Naive thymus-derived CD8-positive, alpha-beta T cell (primary cell): ENCODE results near the gene KLK10. TPM values are rescaled to one million over a fixed set of nuclear protein-coding genes. Genes with fewer than 3 reads are reported as not detected.

Experiments used
- ATAC-seq, 2 donors: fragments of 150-1000 bp; cut with Tn5 transposase in 1 of 2; sonication (Bioruptor Pico), chemical (Tn5 transposase) in 1 of 2; 1 replicate in 1 of 2; 2 replicates in 1 of 2; pipeline ENCODE4 v1.10.0; 2021; ENCODE audit warnings: mild to moderate bottlenecking in 2 of 2, moderate library complexity in 2 of 2
- POLR2A ChIA-PET: fragments of 350-600 bp; sonication (Branson Sonifier 250); formaldehyde crosslinking; loops from one replicate; lab custom pipeline; 2021; ENCODE audit warnings: antibody characterized with exemption; lab: Charles Lee
- DNase-seq, 10 donors: peaks; one replicate each; pipeline versions ENCODE4 v3.0.0 to v3.0.0-alpha.2; 2020 to 2022
- H3K27ac Mint-ChIP-seq, 10 donors: one replicate each; pipeline ENCODE4 v1.8.0; 2020 to 2022; ENCODE audit warnings: mild to moderate bottlenecking in 10 of 10, mixed read lengths in 10 of 10, moderate library complexity in 4 of 10, inconsistent platforms in 1 of 10
- H3K27me3 Mint-ChIP-seq, 5 donors: one replicate each; pipeline ENCODE4 v1.8.0; 2021 to 2022; ENCODE audit warnings: mixed read lengths in 5 of 5
- H3K36me3 Mint-ChIP-seq, 3 donors: one replicate each; pipeline ENCODE4 v1.8.0; 2020 to 2022; ENCODE audit warnings: mixed read lengths in 3 of 3, mild to moderate bottlenecking in 2 of 3, inconsistent platforms in 1 of 3
- H3K4me1 Mint-ChIP-seq, 4 donors: one replicate each; pipeline ENCODE4 v1.8.0; 2021 to 2022; ENCODE audit warnings: mixed read lengths in 4 of 4
- H3K4me3 Mint-ChIP-seq, 10 donors: one replicate each; pipeline ENCODE4 v1.8.0; 2020 to 2022; ENCODE audit warnings: mild to moderate bottlenecking in 10 of 10, mixed read lengths in 10 of 10, moderate library complexity in 6 of 10, inconsistent platforms in 1 of 10
- H3K9me3 Mint-ChIP-seq, 9 donors: one replicate each; pipeline ENCODE4 v1.8.0; 2020 to 2022; ENCODE audit warnings: mixed read lengths in 9 of 9, mild to moderate bottlenecking in 3 of 9, inconsistent platforms in 1 of 9, moderate library complexity in 1 of 9
- polyA plus RNA-seq, 3 donors: library from polyadenylated mRNA; unstranded; fragments of 300-500 nt; fragmentation: Illumina TruSeq; gene quantifications; one replicate each; pipeline ENCODE4 v1.2.3, GENCODE V29; 2021
- total RNA-seq, 8 experiments: library from RNA in 2 of 8; stranded (reverse) in 2 of 8; gene quantifications; one replicate each; pipeline ENCODE4 v1.2.3 and lab custom pipeline; 2021 to 2026

KLK10 gene
- total and polyA plus RNA-seq, 5 experiments from 2014 or later, result not detected

GRCh38 chr19:51009061-51009891 lies 10.2 kb downstream of the KLK10 start:
- H3K4me1 Mint-ChIP-seq, result no peaks in the 10 kb centered on the region
- POLR2A ChIA-PET, result no interaction called here
- ATAC-seq (no peak), DNase-seq (peak in 1 of 10 donors; percentile 53)
- peak overlapping the region in 1 of 10 donors; percentile 42 for H3K27ac Mint-ChIP-seq
- no peaks in the 10 kb centered on the region for H3K36me3 Mint-ChIP-seq
- no peaks in the 10 kb centered on the region for H3K9me3 Mint-ChIP-seq
- H3K4me3 Mint-ChIP-seq, result no peak overlapping the region
- peaks cover 30 to 59% (median 51%) of the 10 kb centered on the region in 5 donors for H3K27me3 Mint-ChIP-seq

GRCh38 chr19:51007488-51007887 lies 12.0 kb downstream of the KLK10 start:
- Mint-ChIP-seq H3K4me1 (no peaks in the 10 kb centered on the region), H3K27me3 (peaks cover 25 to 59% (median 50%) of the 10 kb centered on the region in 5 donors), H3K27ac (no peak overlapping the region), H3K9me3 (no peaks in the 10 kb centered on the region), H3K4me3 (no peak overlapping the region), H3K36me3 (no peaks in the 10 kb centered on the region)
- DNase-seq (peak in 1 of 10 donors; percentile 6), ATAC-seq (no peak)
- POLR2A ChIA-PET, result interaction anchor here (0.7 kb wide), 1 partner anchor 359 kb away, joined by 3 read pairs; no protein-coding TSS in a partner anchor

- Mint-ChIP-seq H3K9me3 (no peaks in the 10 kb centered on the region), H3K4me1 (peaks cover 0 to 3% (median 0%) of the 10 kb centered on the region in 4 donors), H3K4me3 (no peak overlapping the region), H3K27me3 (peaks cover 28 to 65% (median 53%) of the 10 kb centered on the region in 5 donors), H3K36me3 (no peaks in the 10 kb centered on the region), H3K27ac (no peak overlapping the region)
- POLR2A ChIA-PET, result no interaction called here
- ATAC-seq, result no peak
- no peak for DNase-seq
Observed at GRCh38 chr19:51006406-51006805, 13.1 kb downstream of the KLK10 start.

- POLR2A ChIA-PET, result no interaction called here
- Mint-ChIP-seq H3K4me1 (peaks cover 0 to 5% (median 0%) of the 10 kb centered on the region in 4 donors), H3K9me3 (no peaks in the 10 kb centered on the region), H3K4me3 (no peak overlapping the region), H3K27me3 (peaks cover 27 to 67% (median 52%) of the 10 kb centered on the region in 5 donors), H3K36me3 (no peaks in the 10 kb centered on the region), H3K27ac (no peak overlapping the region)
- DNase-seq (no peak), ATAC-seq (no peak)
Observed at GRCh38 chr19:51005248-51005647, 14.3 kb downstream of the KLK10 start.

GRCh38 chr19:51003316-51003715 lies 16.2 kb downstream of the KLK10 start:
- peaks cover 0 to 2% (median 0%) of the 10 kb centered on the region in 3 donors for H3K36me3 Mint-ChIP-seq
- H3K9me3 Mint-ChIP-seq, result no peaks in the 10 kb centered on the region
- no peak for DNase-seq
- H3K27ac Mint-ChIP-seq, result no peak overlapping the region
- peaks cover 0 to 5% (median 0%) of the 10 kb centered on the region in 4 donors for H3K4me1 Mint-ChIP-seq
- peaks cover 31 to 69% (median 60%) of the 10 kb centered on the region in 5 donors for H3K27me3 Mint-ChIP-seq
- ATAC-seq, result no peak
- POLR2A ChIA-PET, result no interaction called here
- no peak overlapping the region for H3K4me3 Mint-ChIP-seq

- Mint-ChIP-seq H3K27me3 (peaks cover 34 to 75% (median 64%) of the 10 kb centered on the region in 5 donors), H3K36me3 (peaks cover 0 to 2% (median 0%) of the 10 kb centered on the region in 3 donors), H3K27ac (no peak overlapping the region), H3K4me1 (peaks cover 0 to 5% (median 0%) of the 10 kb centered on the region in 4 donors), H3K9me3 (no peaks in the 10 kb centered on the region), H3K4me3 (peak overlapping the region in 2 of 10 donors; percentile 8 to 28)
- ATAC-seq, result peak in 1 of 2 donors; percentile 16
- DNase-seq, result peak in 2 of 10 donors; percentile 14 to 19
- POLR2A ChIA-PET, result no interaction called here
Observed at GRCh38 chr19:51002542-51003311, 16.8 kb downstream of the KLK10 start.

- H3K4me3 Mint-ChIP-seq, result no peak overlapping the region
- DNase-seq (no peak), ATAC-seq (no peak)
- H3K27me3 Mint-ChIP-seq, result peaks cover 31 to 80% (median 59%) of the 10 kb centered on the region in 5 donors
- H3K4me1 Mint-ChIP-seq, result peaks cover 0 to 5% (median 0%) of the 10 kb centered on the region in 4 donors
- no peaks in the 10 kb centered on the region for H3K9me3 Mint-ChIP-seq
- peaks cover 0 to 2% (median 0%) of the 10 kb centered on the region in 3 donors for H3K36me3 Mint-ChIP-seq
- POLR2A ChIA-PET, result no interaction called here
- H3K27ac Mint-ChIP-seq, result no peak overlapping the region
Observed at GRCh38 chr19:51002089-51002532, 17.4 kb downstream of the KLK10 start.

- Mint-ChIP-seq H3K27ac (peak within 1 kb of the TSS in 1 of 10 donors; percentile 24), H3K4me3 (peak within 1 kb of the TSS in 2 of 10 donors; percentile 5 to 28), H3K4me1 (peaks cover 0 to 5% (median 0%) of the 10 kb centered on the region in 4 donors), H3K36me3 (peaks cover 0 to 2% (median 0%) of the 10 kb centered on the region in 3 donors), H3K9me3 (no peaks in the 10 kb centered on the region), H3K27me3 (peaks cover 33 to 84% (median 59%) of the 10 kb centered on the region in 5 donors)
- POLR2A ChIA-PET, result no interaction called here
- ATAC-seq (no peak), DNase-seq (no peak)
Observed at GRCh38 chr19:51001515-51001914, 18.0 kb downstream of the KLK10 start, which contains the start of gene KLK8. TSS of gene KLK8 (minus strand) at chr19:51001604. CDS start at chr19:51001167, 437 bp downstream.

- ATAC-seq (no peak), DNase-seq (no peak)
- POLR2A ChIA-PET, result no interaction called here
- Mint-ChIP-seq H3K4me3 (no peak overlapping the region), H3K27me3 (peaks cover 30 to 80% (median 59%) of the 10 kb centered on the region in 5 donors), H3K9me3 (no peaks in the 10 kb centered on the region), H3K36me3 (peaks cover 0 to 2% (median 0%) of the 10 kb centered on the region in 3 donors), H3K27ac (no peak overlapping the region), H3K4me1 (peaks cover 0 to 5% (median 0%) of the 10 kb centered on the region in 4 donors)
Observed at GRCh38 chr19:51000981-51001380, 18.5 kb downstream of the KLK10 start.

GRCh38 chr19:51000426-51000825 lies 19.1 kb downstream of the KLK10 start:
- Mint-ChIP-seq H3K4me3 (no peak overlapping the region), H3K27me3 (peaks cover 28 to 77% (median 59%) of the 10 kb centered on the region in 5 donors), H3K4me1 (peaks cover 0 to 5% (median 0%) of the 10 kb centered on the region in 4 donors), H3K36me3 (peaks cover 0 to 2% (median 0%) of the 10 kb centered on the region in 3 donors), H3K27ac (no peak overlapping the region), H3K9me3 (no peaks in the 10 kb centered on the region)
- DNase-seq (no peak), ATAC-seq (no peak)
- POLR2A ChIA-PET, result no interaction called here

- Mint-ChIP-seq H3K4me3 (no peak overlapping the region), H3K36me3 (peaks cover 0 to 2% (median 0%) of the 10 kb centered on the region in 3 donors), H3K27ac (peak overlapping the region in 1 of 10 donors; percentile 53), H3K27me3 (peaks cover 24 to 71% (median 53%) of the 10 kb centered on the region in 5 donors), H3K4me1 (peaks cover 0 to 5% (median 0%) of the 10 kb centered on the region in 4 donors), H3K9me3 (peaks cover 0 to 3% (median 0%) of the 10 kb centered on the region in 9 donors)
- POLR2A ChIA-PET, result no interaction called here
- ATAC-seq (no peak), DNase-seq (no peak)
Observed at GRCh38 chr19:50998686-50999085, 20.8 kb downstream of the KLK10 start.

GRCh38 chr19:50998061-50998460 lies 21.4 kb downstream of the KLK10 start:
- DNase-seq, result no peak
- Mint-ChIP-seq H3K27me3 (peaks cover 21 to 65% (median 47%) of the 10 kb centered on the region in 5 donors), H3K4me1 (peaks cover 0 to 5% (median 0%) of the 10 kb centered on the region in 4 donors), H3K9me3 (peaks cover 0 to 3% (median 0%) of the 10 kb centered on the region in 9 donors), H3K27ac (no peak overlapping the region), H3K36me3 (peaks cover 0 to 2% (median 0%) of the 10 kb centered on the region in 3 donors), H3K4me3 (no peak overlapping the region)
- POLR2A ChIA-PET, result no interaction called here
- no peak for ATAC-seq
